SK-N-MC (cell line): ENCODE results near the gene TRIML2.

ENCODE experiments used
- DNase-seq: peaks from one replicate; pipeline ENCODE4 v3.0.0-alpha.2; 2011; ENCODE audit warnings: low read depth, low spot score
- H3K27ac ChIP-seq: fragments of 200-600 bp; sonication (generic); 2 replicates; pipeline ENCODE4 v1.5.1; 2016; ENCODE audit warnings: mixed run types
- H3K36me3 ChIP-seq: fragments of 200-600 bp; sonication (generic); 2 replicates; pipeline ENCODE4 v1.6.1; 2017; ENCODE audit warnings: antibody characterized with exemption, low read length, mixed read lengths; ENCODE audit not compliant: insufficient read depth
- H3K4me3 ChIP-seq: fragments of 200-600 bp; sonication (generic); 2 replicates; pipeline ENCODE4 v1.5.1; 2016
- H3K9ac ChIP-seq: fragments of 200-600 bp; sonication (generic); 2 replicates; pipeline ENCODE4 v1.8.0; 2017; ENCODE audit warnings: mixed run types, mixed read lengths; ENCODE audit not compliant: insufficient read length
- H3K9me3 ChIP-seq: fragments of 200-600 bp; sonication (generic); 2 replicates; pipeline ENCODE4 v1.6.1; 2017; ENCODE audit warnings: low read depth, mild to moderate bottlenecking, antibody characterized with exemption, low read length, moderate library complexity, mixed read lengths
- EZH2 ChIP-seq: fragments of 200-600 bp; sonication (generic); IDR thresholded peaks from one replicate; pipeline ENCODE4 v1.6.1; 2017; ENCODE audit warnings: antibody characterized with exemption
- FOXP2 ChIP-seq: optimal IDR thresholded peaks from 2 replicates; pipeline ENCODE3; 2011; ENCODE audit warnings: mild to moderate bottlenecking, moderate library complexity; ENCODE audit not compliant: insufficient read depth; ENCODE audit errors: extremely low read length, control extremely low read depth
- POLR2AphosphoS5 ChIP-seq: IDR thresholded peaks from 2 replicates; pipeline ENCODE4 v1.6.1; 2012; ENCODE audit warnings: mild to moderate bottlenecking, low read depth, low read length, borderline replicate concordance

Gene TRIML2

GRCh38 chr4:188139671-188140070 is 30.3 kb upstream of the TRIML2 start:
- Histone ChIP-seq H3K9ac (no peak overlapping the region), H3K4me3 (no peak overlapping the region), H3K9me3 (no peaks in the 10 kb centered on the region), H3K27ac (no peak overlapping the region), H3K36me3 (no peaks in the 10 kb centered on the region)
- no peak for DNase-seq
- TF ChIP-seq POLR2AphosphoS5 (no peak), EZH2 (no peak), FOXP2 (no peak)

DNA sequence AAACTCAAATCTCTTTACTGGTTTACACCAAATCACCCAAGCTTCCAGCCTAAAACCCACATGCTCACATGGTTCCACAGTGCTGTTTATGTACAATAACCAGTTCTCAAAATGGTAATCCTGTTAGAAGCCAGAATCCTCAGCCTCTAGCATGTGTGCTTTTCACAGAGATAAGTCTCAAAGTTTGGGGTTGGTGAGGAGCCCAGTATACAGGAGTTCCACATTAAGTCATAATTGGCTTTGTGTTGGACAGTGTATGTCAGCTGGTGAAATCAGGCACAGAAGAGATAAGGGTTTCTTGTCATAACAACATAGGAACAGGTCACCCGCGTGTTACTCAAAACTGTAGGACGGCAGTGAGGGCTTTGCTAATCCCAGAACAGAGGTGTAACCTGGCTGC is 29.7 kb upstream of the TRIML2 start, which contains the start of gene TRIML1:
Gene TRIML1 (plus strand): TSS at position 301 of the 400 bp plus-strand sequence. CDS start 118 bp downstream, outside the sequence.
- DNase-seq = no peak
- Histone ChIP-seq H3K27ac (no peak within 1 kb of the TSS), H3K9ac (no peak within 1 kb of the TSS), H3K4me3 (no peak within 1 kb of the TSS), H3K36me3 (no peaks in the 10 kb centered on the region), H3K9me3 (no peaks in the 10 kb centered on the region)
- no peak for TF ChIP-seq EZH2
- TF ChIP-seq FOXP2 = no peak
- TF ChIP-seq POLR2AphosphoS5 = no peak

DNA sequence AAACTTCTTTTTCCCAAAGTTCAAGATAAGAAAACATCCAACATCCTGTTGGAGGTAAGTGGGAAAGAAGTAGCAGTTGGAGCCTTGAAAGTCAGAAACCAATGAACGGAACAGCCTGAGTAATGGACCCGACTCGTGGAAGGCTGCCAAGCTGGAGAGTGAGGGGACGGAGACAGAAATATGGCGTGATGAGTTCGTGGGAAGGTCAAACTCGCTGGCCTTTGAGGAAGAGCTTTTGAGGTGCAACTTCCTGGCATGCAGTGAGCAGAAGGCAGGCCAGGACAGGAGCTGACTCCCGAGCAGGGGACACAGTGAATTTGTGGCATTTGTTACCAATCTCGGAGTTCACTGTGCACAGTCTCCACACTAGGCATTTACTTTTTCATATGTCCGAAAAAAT is 28.8 kb upstream of the TRIML2 start:
- Histone ChIP-seq H3K9ac (no peak overlapping the region), H3K36me3 (no peaks in the 10 kb centered on the region), H3K4me3 (no peak overlapping the region), H3K9me3 (no peaks in the 10 kb centered on the region), H3K27ac (no peak overlapping the region)
- no peak for DNase-seq
- TF ChIP-seq FOXP2 = no peak
- no peak for TF ChIP-seq EZH2
- no peak for TF ChIP-seq POLR2AphosphoS5

- DNase-seq = no peak
- H3K27ac ChIP-seq = no peak overlapping the region
- H3K9me3 ChIP-seq = no peaks in the 10 kb centered on the region
- no peak overlapping the region for H3K9ac ChIP-seq
- no peak overlapping the region for H3K4me3 ChIP-seq
- no peaks in the 10 kb centered on the region for H3K36me3 ChIP-seq
- TF ChIP-seq FOXP2 = no peak
- no peak for TF ChIP-seq EZH2
- TF ChIP-seq POLR2AphosphoS5 = no peak
These were observed 22.8 kb upstream of the TRIML2 start for GRCh38 chr4:188132232-188132631.

GRCh38 chr4:188130355-188130754 is 21.0 kb upstream of the TRIML2 start:
- TF ChIP-seq EZH2 (no peak), POLR2AphosphoS5 (no peak), FOXP2 (no peak)
- Histone ChIP-seq H3K9ac (no peak overlapping the region), H3K4me3 (no peak overlapping the region), H3K9me3 (no peaks in the 10 kb centered on the region), H3K36me3 (no peaks in the 10 kb centered on the region), H3K27ac (no peak overlapping the region)
- DNase-seq = no peak

- H3K36me3 ChIP-seq = no peaks in the 10 kb centered on the region
- no peak overlapping the region for H3K27ac ChIP-seq
- no peaks in the 10 kb centered on the region for H3K9me3 ChIP-seq
- no peak for TF ChIP-seq EZH2
- TF ChIP-seq FOXP2 = no peak
- no peak for TF ChIP-seq POLR2AphosphoS5
- no peak overlapping the region for H3K9ac ChIP-seq
- no peak for DNase-seq
- H3K4me3 ChIP-seq = no peak overlapping the region
These were observed 17.9 kb upstream of the TRIML2 start for GRCh38 chr4:188127214-188127874.

DNA sequence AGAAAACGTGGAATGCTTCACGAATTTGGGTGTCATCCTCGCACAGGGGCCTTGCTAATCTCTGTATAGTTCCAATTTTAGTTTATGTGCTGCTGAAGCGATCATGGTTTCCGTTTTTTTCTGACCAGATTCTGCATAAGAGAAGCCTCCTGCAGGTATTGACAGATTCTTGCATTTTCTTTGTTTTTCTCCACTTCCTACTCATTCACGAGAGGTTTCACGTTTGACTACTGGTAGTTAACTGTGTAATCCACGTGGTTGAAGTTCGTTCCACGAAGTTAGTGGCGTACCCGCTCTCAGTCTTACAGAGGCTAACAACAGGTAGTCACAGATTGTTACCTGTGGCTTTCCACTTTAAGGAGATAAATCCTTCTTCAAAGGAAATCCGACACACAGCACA is 12.1 kb upstream of the TRIML2 start:
- no peaks in the 10 kb centered on the region for H3K9me3 ChIP-seq
- H3K9ac ChIP-seq = no peak overlapping the region
- no peak overlapping the region for H3K27ac ChIP-seq
- DNase-seq = no peak
- H3K36me3 ChIP-seq = no peaks in the 10 kb centered on the region
- no peak overlapping the region for H3K4me3 ChIP-seq
- no peak for TF ChIP-seq POLR2AphosphoS5
- no peak for TF ChIP-seq FOXP2
- no peak for TF ChIP-seq EZH2

DNA sequence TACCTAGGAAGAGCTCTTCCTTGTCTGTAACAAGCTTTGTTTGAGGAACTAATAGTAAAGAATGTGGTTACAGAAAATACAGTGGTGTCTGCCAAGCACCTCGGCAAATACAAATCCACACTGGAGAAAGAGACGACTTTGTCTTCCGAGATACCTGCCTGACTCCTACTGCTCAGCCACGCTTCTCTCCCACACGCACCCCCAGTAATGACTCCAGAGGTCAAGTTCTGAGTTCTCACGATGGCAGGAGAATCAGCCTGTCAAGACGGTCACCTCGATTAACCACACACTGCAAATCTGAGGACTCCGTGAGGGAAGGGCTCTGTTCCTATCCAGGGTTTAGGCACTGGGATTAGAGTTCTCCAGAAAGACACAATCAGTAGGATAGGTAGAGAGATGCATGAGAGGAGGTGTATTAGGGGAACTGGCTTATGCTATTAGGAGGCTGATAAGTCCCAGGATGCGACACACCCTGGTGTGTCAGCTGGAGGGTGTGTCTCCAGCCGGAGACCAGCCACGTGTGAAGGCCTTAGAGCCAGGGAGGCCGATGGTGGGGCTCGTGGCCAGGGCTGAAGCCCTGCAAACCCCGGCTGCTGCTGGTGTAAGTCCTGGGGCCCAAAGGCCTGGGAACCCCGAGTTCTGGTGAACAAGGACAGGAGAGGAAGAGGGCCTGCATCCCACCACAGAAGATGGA is 8.4 kb upstream of the TRIML2 start:
- no peaks in the 10 kb centered on the region for H3K36me3 ChIP-seq
- no peaks in the 10 kb centered on the region for H3K9me3 ChIP-seq
- no peak for TF ChIP-seq FOXP2
- TF ChIP-seq EZH2 = no peak
- TF ChIP-seq POLR2AphosphoS5 = no peak
- H3K27ac ChIP-seq = no peak overlapping the region
- no peak for DNase-seq
- no peak overlapping the region for H3K4me3 ChIP-seq
- no peak overlapping the region for H3K9ac ChIP-seq
